ENCODE data around the gene CERS3.

CERS3 gene

DNA sequence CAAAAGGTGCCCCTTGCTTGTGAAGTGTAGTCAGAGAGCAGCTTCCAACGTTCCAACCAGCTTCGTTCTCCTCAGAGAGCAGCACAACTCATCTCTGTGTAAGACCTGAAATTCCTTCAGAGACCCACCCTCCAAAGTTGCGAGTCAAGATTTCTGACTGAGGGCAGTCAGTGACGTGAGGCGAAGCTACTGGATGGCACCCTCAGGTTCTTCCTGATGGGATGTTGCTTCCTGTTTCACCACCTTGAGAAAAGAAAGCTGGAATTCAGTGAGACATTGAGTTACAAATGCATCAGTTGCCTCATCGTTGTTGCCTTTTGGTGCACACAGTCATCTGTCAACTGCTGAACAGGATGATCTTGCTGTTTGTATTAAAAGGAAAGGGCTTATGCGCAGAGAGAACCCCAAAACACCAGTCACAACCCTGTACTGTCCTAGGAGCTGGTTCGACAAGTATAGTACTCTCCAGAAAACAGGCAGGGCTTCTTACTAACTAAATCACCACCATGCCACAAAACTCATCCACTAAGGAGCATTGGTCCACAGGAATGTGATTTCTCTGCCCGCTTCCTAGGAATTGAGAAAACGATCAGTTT is at the start of gene CERS3:
Gene CERS3, minus strand, starts transcription at position 118 of the 596 bp plus-strand sequence. CDS start 27,101 bp downstream, outside the sequence.
- no peak for DNase-seq

DNA sequence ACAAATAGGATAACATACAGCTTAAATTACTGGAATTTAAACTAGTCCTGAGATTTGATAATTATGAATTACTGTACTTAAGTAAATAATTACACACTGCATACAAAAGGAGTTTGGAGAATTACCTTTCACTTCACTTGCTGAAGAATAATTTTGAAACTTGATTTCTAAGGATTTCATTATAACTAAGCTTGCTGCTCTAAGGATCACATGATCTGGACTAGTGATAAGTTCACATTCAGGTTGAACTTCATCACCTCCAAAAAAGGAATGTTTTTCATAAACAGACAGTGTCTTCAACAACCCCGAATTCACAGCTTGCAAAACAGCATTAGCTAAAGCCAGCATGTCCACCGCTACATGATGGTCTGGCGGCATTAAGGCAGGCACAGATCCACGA is 44.8 kb upstream of the CERS3 start:
- DNase-seq, result no peak

DNA sequence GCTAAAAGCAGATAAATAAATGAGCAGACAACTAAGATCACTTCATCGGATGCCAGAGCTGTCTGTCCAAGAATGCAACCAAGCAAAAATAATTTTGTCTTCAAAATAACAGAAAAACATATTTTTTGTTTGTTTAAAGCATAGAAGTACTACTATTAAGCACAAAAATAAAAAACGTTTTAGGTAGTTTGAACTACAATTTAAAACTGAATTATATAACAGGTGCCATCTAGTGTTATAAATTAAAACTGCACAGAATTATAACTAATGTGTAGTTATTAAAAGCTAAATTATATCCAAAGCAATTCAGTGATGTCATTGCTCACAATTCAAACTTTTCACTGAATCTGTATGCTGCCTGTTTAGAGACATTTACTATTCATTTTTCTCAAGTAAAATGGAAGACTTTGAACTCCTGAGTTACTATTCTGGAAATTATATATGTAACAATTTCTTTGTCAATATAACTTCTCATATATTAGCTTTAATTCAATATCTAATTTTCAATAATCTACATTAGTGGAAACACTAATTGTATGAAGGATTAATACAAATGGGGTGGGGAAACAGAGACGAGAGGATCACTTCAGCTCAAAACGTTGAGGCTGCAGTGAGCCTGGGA is 43.7 kb upstream of the CERS3 start:
- DNase-seq, result no peak

DNA sequence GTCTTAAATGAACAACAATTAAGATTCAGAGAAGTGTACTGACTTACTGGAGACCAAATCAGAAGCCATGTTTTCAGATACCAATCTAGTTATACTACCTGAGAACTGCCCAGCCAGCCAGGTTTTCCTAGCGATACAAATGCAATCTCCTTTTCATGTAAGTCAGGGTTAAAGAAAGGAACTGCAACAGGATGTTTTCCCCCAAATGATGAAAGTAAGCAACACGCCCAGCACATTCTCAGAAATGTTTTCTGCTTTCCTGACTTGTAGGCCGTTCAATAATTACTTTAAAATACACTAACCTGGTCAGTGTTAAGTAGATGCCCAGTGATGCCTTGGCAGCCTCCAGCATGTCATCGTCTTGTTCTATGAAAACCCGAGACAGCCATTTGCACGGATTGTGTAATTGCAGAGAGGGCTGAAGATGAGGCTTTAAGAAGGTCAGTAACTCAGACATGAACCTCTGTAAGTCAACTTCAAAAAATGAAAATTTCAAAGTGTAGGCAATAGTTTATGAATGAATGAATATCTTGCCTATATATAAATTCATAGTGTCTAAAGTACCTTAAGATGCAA is 42.9 kb upstream of the CERS3 start:
- DNase-seq, result no peak

DNA sequence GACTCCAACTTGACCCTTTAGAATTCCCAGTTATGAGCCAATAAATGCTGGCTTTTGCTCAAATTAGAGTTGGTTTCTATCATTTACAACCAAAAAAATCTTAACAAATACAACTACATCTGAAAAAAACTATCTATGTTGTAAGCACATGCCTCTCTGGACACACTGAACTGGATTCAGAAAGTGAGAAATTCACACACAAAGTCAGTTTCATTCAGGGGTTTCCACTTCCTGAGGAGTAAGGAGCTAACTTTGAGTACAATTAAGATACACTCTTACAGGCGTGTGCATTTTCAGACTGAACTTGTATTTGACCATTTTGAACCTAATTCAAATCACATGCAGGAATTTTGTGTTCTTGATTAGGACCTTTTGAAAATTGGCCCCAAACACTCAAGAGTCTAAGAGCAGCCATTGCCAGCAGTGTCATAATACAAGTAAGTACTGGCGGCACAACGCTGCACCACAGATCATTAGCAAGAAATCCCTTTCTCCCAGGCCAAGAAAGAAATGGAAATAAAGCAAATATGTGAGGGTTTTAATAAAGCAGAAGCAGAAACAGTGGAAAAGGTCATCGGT is 42.1 kb upstream of the CERS3 start:
- DNase-seq, result no peak

DNA sequence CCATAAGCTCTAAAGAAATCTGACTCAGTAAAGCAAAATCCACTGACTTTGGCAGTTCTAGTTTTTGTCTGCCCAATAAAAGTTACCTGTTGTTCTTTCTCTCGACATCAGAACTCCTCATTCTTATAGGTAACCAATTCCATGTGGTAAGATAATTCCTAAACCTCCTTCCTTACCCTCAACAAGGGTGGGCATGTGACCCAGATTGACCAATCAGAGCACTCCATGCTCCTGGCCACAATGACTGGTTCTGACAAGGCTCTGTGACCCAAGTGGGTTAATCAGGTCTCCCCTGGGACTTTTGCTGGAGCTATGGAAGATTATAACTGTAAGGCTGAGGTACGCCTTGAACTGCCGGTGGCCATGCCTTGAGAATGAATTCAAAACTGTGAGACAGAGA is 41.5 kb upstream of the CERS3 start:
- DNase-seq, result no peak

DNA sequence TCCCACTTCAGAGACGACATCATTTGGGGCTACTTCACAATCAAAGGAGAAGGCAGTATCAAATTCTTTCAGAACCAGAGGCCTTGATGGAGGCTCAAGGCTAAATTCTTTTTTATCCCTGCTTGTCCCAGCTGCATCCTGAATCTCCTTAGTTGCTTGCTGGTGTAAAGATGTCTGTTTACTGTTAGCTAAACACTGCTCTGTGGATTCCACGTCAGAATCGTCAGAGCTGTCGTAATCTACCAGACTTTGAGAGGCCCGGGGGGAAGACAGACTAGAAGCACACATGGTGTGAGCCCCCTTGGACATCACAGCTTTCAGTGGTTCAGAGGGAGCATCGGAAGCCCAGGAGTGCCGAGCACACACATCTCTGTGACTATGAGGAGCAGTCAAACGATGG is 40.6 kb upstream of the CERS3 start:
- DNase-seq, result no peak

DNA sequence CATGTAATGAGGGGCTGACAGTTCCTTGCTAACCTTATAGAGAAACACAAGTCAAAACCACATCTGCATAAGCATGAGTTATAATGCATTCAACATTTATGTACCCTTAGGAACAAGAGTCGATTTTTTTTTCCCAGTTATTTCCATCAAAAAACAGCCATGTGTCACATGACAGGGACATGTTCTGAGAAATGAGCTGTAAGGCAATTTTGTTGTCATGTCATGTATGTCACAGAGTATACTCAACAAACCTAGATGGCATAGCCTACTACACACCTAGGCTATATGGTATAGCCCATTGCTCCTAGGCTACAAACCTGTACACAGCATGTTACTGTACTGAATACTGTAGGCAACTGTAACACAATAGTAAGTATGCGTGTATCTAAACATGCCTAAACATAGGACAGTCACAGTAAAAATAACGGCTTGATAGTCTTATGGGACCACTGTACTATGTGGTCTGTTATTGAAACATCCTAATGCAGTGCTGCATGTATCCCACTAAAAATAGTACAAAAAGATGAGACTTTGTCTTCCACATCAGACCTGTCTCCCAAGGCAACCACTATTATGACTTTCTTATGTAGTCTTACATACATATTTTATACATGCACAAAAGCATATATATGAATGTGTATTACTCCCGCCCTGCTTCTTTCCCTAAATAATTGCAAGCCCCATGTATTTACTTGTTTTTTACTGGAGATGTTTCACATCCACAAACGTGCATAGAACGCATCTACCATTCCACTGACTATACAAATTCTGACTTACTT is 38.3 kb upstream of the CERS3 start:
- no peak for DNase-seq

DNA sequence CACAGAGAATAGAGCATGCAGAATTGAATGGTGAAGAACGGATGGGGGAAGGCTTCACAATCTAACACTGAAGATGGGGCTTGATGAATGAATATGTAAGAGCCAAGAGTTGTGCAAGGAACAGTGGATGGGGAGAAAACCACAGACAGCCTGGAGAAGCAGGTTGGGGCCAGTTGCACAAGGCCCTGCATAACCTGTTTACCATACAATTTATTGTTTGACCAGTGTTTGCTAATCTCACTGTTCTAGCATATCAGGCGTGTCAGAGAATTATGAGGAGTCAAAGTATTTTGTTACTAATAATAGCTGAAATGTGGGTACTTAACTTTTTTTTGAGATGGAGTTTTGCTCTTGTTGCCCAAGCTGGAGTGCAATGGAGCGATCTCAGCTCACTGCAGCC is 36.8 kb upstream of the CERS3 start:
- DNase-seq, result no peak

DNA sequence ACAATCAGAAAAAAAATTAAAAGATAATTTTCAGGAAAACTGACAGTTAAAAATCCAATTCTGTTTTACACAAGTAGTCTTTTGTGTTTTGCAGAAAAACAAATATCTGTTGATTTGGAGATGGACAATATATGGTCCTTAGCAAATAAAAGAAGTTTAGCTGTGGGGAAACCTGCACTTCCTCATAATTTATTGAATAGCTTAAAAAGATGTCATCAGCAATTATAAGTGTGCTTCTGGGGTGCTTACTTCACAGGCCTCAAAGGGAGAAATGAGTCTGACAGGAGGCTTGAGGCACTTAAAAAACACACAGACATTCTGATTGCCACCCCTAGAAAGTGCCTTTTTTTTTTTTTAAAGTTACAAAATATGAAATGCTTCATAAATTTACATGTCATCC is 31.6 kb upstream of the CERS3 start:
- DNase-seq, result no peak

DNA sequence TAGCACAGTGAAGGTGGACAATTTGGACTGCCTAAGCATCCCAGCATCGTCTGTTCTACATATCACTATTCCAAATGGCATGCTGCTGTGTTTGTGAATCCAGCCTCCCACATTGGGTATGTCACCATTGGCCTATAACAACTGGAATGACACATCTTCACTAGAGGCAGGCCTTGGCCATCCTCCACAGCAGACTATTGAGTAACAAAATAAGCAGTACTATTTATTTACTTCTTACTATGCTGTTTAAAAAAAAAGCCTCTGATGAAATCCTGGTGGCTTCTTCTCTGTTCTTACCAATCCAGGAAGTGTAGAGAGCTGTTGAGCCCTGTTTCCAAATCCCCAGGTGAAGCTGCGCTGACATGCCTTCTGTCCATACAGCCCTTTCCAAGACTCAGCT is 30.6 kb upstream of the CERS3 start:
- DNase-seq, result no peak

DNA sequence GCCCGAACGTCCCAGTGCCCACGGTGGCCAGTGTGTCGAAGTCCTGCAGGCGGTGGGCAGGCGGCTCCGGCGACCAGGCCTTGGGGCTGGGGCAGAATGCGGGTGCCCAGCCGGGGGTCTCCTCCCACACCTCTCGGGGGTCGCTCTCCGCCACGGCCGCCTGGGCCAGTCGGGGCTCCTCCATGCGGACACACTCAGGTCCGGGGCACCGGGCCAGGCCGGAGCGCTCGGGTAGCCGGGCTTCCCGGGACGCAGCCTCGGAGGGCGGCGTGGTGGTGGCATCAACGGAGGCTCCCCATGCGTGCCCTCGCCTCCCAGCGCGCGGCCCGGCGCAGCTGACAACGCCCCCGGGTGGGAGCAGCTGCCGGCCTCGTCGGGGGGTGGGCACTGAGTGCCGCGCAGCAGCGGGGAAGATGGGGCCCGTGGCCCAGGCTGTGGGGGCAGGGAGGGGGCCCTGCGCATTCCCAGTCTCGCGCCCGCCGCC is 30.1 kb upstream of the CERS3 start:
- DNase-seq, result no peak

DNA sequence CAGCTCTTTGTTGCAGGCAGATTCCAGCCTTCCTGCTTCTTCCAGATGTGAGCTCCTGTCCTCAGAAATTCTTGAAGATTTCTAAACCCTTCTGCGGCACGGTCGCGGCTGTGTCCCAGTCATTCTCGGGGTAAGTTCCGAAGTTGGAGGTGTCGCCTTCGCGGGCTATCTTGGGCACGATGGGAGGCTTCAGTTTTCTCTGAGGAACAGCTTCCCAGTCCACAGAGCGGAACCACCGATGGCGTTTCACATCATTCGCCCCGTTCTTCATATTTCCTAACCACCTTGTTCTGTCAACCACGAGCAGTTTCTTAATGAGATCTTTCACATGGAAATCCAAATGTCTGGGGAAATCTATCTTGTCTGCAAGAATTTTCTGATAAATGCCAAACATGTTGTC is 24.7 kb upstream of the CERS3 start:
- DNase-seq, result no peak

DNA sequence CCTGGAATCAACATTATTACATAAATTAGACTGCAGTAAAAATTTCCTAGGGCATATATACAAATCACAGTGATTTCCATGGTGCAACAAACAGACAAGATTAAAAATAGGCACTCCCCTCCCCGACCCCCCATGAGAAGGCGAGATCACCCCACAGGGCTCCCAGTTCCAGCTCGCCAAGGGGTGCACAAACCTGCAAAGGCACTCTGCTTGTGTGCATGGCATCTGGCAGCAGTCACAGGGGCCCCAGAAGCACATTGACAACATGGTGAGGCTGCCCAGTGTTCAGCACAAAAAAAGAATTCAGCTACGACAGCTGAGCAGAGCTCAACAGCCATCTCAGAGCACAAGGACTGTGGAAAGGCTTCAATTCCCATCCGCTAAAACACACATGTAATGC is 19.2 kb upstream of the CERS3 start:
- DNase-seq, result no peak

DNA sequence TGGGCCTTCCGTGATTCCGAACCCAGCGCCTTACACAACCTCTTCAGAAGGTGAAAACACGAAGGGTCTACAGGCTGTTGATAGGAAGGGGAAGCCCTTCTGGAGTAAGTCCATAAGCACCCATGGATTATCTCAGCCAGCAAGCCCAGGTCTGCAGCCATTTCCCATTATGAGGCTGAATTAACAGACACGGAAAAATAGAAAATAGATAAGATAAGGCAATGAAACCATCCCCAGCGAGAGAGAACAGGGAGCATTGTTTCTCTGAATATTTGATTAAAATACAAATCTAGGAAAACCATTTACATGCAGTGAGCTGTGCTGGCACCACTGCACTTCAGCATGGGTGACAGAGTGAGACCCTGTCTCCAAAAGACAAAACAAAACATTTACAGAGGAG is 16.2 kb upstream of the CERS3 start:
- no peak for DNase-seq

DNA sequence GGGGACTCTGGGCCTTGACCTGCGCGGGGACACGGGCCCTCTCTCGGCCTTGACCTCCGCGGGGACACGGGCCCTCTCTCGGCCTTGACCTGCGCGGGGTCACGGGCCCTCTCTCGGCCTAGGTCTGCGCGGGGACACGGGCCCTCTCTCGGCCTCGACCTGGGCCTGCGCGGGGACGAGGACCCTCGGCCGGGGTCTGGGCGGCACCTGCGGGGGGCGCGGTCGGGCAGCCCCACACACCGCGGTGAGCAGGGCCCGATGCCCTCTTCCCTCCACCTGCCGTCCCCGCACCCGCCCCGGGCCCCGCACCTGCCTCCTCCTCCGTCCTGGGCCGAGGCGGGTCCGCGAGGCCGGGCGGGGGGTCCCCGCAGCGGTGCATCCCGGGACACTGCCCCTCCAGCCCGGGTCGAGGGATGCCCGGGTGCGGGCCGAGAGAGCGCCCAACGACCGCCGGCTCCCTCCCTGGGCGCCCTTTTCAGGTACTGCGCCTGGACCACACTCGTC is 15.6 kb upstream of the CERS3 start:
- DNase-seq, result no peak

DNA sequence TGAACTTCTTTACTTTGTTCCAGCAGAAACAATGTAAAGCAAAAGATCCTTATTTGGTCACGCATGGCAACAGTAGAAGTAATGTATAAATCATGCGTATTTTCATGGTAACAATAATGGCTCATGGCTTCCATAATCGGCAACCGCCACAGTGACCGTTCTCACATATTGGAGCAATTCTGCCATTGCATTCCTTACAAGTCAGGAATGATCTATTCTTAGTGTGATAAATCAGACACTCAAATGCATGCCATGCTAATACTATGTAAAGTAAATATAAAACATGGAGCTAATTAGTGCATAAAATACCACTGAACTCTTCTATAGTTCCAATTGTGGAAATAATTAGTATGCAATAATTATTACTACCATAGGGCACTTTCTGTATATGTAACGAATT is 13.5 kb upstream of the CERS3 start:
- no peak for DNase-seq

DNA sequence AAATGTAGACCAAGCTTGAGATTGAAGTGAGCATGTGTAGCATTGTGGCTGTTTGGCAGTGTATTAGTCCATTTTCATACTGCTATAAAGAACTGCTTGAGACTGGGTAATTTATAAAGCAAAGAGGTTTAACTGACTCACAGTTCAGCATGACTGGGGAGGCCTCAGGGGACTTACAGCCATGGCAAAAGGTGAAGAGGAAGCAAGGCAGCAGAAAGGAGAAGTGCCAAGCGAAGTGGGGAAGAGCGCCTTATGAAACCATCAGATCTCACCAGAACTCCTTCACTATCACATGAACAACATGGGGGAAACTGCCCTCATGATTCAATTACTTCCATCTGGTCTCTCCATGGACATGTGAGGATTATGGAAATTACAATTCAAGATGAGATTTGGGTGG is 8.6 kb upstream of the CERS3 start:
- DNase-seq, result no peak

DNA sequence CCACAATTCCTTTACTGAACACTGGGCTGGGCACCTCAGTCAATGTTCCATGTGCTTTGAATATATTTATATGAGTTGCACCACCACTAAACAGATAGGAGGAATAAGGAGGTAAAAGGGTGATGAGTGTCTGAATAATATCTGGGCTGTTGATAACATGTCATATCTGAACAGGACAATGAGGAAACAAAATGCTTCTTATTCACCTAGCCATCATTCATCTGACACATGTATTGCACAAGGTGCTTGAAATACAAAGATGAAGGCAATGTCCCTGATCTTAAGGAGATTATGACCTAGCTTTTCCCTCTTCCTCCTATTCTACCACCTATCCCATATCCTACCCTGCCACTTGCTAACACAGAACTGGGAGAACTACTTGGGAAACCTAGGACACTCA is 8.0 kb upstream of the CERS3 start:
- no peak for DNase-seq

DNA sequence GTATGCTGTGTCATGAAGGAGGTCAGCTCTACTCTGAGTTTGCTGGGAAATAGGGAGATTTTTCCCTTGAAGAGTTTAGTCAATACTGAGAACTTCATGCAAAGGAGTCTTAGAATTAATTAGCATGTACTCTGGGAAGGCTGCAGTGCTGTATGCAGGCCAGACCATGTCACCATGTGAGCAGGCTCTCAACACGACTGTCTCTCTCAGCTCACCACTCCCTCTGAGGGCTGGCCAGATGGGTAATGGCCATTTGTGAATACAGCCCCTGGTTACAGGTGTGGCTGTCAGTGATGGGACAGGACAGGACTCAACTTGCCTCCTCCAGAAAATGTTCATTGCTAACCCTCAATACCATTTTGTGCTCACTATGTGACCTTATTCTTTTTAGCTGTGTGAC is 5.1 kb upstream of the CERS3 start:
- no peak for DNase-seq

DNA sequence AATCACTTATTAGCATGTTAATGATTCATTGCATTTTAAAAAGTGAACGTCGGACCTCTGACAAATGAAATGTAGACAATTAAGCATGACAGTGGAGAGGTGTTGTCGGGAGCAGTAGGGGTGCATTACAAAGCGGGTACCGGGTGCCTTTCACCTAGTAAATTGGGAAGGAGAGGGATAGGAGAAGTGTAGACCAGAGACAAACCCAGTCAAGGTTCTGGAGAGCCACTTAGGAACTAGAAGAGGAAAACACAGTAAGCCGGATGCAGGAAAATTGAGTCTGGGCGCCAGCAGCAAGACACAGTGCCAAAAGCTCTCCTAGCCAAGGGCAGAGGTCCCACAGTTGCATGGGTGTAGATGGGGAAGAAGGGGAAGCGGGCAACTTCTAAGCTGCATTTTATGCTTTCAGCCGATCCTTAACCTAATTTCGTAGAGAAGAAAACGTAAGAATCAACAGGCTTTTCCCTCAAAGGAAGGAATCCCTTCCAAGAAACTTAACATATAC is 3.1 kb upstream of the CERS3 start:
- no peak for DNase-seq

DNA sequence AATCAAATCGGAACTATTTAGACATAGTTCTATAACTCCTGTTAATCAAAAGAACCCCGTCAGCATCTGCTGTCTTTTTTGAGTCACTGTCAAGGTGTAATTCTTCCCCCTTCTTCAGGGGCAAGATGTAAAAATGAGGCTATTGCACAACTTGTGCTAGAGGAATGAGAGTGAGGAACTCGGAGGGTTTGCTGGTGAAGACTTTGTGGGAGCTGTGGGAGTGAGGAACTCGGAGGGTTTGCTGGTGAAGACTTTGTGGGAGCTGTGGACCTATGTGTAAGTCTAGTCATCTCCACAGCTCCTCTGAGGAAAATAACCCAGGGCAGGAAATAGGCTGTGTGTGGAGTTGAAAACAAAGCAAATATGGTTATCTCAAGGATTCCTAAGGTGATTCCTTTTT is 2.5 kb upstream of the CERS3 start:
- no peak for DNase-seq

DNA sequence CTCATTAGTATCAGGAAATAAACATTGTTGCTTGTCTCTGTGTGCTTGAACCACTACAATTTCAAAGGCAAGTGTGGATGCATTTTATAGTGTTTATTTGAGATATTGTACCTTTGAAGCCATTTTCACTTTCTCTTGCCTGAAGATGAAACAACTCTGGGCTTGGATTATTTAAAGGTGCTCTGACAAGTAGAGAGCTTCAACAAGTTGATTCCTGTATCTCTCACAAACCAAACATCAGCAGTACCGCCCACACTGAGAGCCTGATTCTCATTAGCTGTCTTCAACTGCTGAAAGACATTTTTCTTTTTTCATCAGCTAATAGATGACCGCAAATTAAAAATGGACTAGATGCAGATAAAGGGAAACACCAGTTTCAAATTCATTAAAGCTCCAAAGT is 806 bp upstream of the CERS3 start:
- DNase-seq, result no peak

Measured in NCI-H2227 treated with DMSO at 0.1 percent for 48 hours (cell line).